NB4 (cell line): ENCODE measurements around the gene ERGIC1.

Experiments used
- DNase-seq: peaks from one replicate; pipeline ENCODE4 v3.0.0; 2010; ENCODE audit warnings: low read depth
- H3K4me3 ChIP-seq: one replicate; pipeline ENCODE4 v1.5.1; 2011; ENCODE audit warnings: mild to moderate bottlenecking, low read depth, low read length, moderate library complexity
- CTCF ChIP-seq: IDR thresholded peaks from one replicate; pipeline ENCODE4 v1.5.1; 2012; ENCODE audit warnings: low read depth, low read length
- MAX ChIP-seq: IDR thresholded peaks from 2 replicates; pipeline ENCODE4 v1.6.1; 2011; ENCODE audit warnings: low read depth, low read length
- MYC ChIP-seq: IDR thresholded peaks from 2 replicates; pipeline ENCODE4 v1.6.1; 2011; ENCODE audit warnings: low read depth, low read length
- POLR2A ChIP-seq: IDR thresholded peaks from 2 replicates; pipeline ENCODE4 v1.6.1; 2011; ENCODE audit warnings: mild to moderate bottlenecking; ENCODE audit not compliant: insufficient read length; ENCODE audit errors: extremely low read depth

The ERGIC1 gene

GRCh38 chr5:173001229-173001841 lies 167.3 kb downstream of the ERGIC1 start:
- no peak for DNase-seq
- TF ChIP-seq POLR2A, result no peak
- TF ChIP-seq MYC, result no peak
- TF ChIP-seq CTCF, result no peak
- no peak for TF ChIP-seq MAX
- H3K4me3 ChIP-seq, result no peak overlapping the region
